GM23338 (cell line): ENCODE results near the gene MYO18A. TPM values are rescaled to one million over a fixed set of nuclear protein-coding genes. Genes with fewer than 3 reads are reported as not detected.

Experiments used
- ATAC-seq: fragments of 200-7000 bp; cut with Tn5 transposase; 3 replicates; pipeline ENCODE4 v1.9.1; 2020
- DNase-seq: peaks from one replicate; pipeline ENCODE4 v3.0.0-alpha.2; 2015; ENCODE audit warnings: low spot score
- H2AFZ ChIP-seq: fragments of 200-600 bp; sonication (generic); 2 replicates; pipeline ENCODE4 v1.8.0; 2016; ENCODE audit warnings: antibody characterized with exemption, mild to moderate bottlenecking, moderate library complexity
- H3F3A ChIP-seq: fragments of 200-600 bp; sonication (generic); replicated peaks from 2 replicates; pipeline ENCODE4 v1.8.0; 2017; ENCODE audit warnings: antibody characterized with exemption, mixed run types, low read depth
- H3K27ac ChIP-seq: fragments of 200-600 bp; sonication (generic); 2 replicates; pipeline ENCODE4 v1.6.1; 2016; ENCODE audit warnings: low read depth
- H3K27me3 ChIP-seq: fragments of 200-600 bp; sonication (generic); 2 replicates; pipeline ENCODE4 v1.8.0; 2016; ENCODE audit warnings: mild to moderate bottlenecking, mixed run types, moderate library complexity; ENCODE audit not compliant: insufficient read depth
- H3K36me3 ChIP-seq: fragments of 200-600 bp; sonication (generic); 2 replicates; pipeline ENCODE4 v1.8.0; 2016; ENCODE audit warnings: mild to moderate bottlenecking; ENCODE audit not compliant: insufficient read depth
- H3K4me1 ChIP-seq: fragments of 200-600 bp; sonication (generic); 2 replicates; pipeline ENCODE4 v1.8.0; 2016; ENCODE audit warnings: mild to moderate bottlenecking, moderate library complexity; ENCODE audit not compliant: insufficient read depth
- H3K4me2 ChIP-seq: fragments of 200-600 bp; sonication (generic); 2 replicates; pipeline ENCODE4 v1.7.1; 2017; ENCODE audit warnings: mixed run types
- H3K4me3 ChIP-seq: fragments of 200-600 bp; sonication (generic); 2 replicates; pipeline ENCODE4 v1.6.1; 2016; ENCODE audit warnings: mixed run types
- H3K79me2 ChIP-seq: fragments of 200-600 bp; sonication (generic); replicated peaks from 2 replicates; pipeline ENCODE4 v1.8.0; 2017; ENCODE audit warnings: mild to moderate bottlenecking; ENCODE audit not compliant: insufficient read depth
- H3K9me2 ChIP-seq: fragments of 200-600 bp; sonication (generic); 2 replicates; pipeline ENCODE4 v1.8.0; 2017; ENCODE audit not compliant: insufficient read depth
- H4K20me1 ChIP-seq: fragments of 200-600 bp; sonication (generic); replicated peaks from 2 replicates; pipeline ENCODE4 v1.8.0; 2017; ENCODE audit warnings: mild to moderate bottlenecking; ENCODE audit not compliant: insufficient read depth
- H3K27ac Mint-ChIP-seq: 2 replicates; pipeline ENCODE4 v1.8.0; 2020; ENCODE audit warnings: inconsistent platforms, mild to moderate bottlenecking, moderate library complexity, mixed read lengths
- H3K27me3 Mint-ChIP-seq: 3 replicates; pipeline ENCODE4 v1.8.0; 2022; ENCODE audit warnings: low read depth, mild to moderate bottlenecking, moderate library complexity, mixed read lengths, inconsistent platforms; ENCODE audit not compliant: insufficient read depth, poor library complexity
- H3K36me3 Mint-ChIP-seq: 3 replicates; pipeline ENCODE4 v1.8.0; 2021; ENCODE audit warnings: low read depth, mild to moderate bottlenecking, inconsistent platforms, moderate library complexity, mixed read lengths
- H3K4me1 Mint-ChIP-seq: 3 replicates; pipeline ENCODE4 v1.8.0; 2020; ENCODE audit warnings: mild to moderate bottlenecking, inconsistent platforms, mixed read lengths
- H3K4me3 Mint-ChIP-seq: 3 replicates; pipeline ENCODE4 v1.8.0; 2021; ENCODE audit warnings: moderate library complexity, mild to moderate bottlenecking, inconsistent platforms, mixed read lengths
- H3K9me3 Mint-ChIP-seq: 3 replicates; pipeline ENCODE4 v1.8.0; 2020; ENCODE audit warnings: moderate library complexity, mild to moderate bottlenecking, inconsistent platforms, mixed read lengths
- CREB1 ChIP-seq: fragments of 250-450 bp; sonication (Bioruptor Pico); IDR thresholded peaks from 2 replicates; pipeline ENCODE4 v1.5.0; 2020; ENCODE audit warnings: low read depth, mild to moderate bottlenecking, moderate library complexity
- JUNB ChIP-seq: IDR thresholded peaks from one replicate; pipeline ENCODE4 v1.6.1; 2016; ENCODE audit warnings: antibody characterized with exemption; ENCODE audit not compliant: unreplicated experiment
- NANOG ChIP-seq: IDR thresholded peaks from 2 replicates; pipeline ENCODE4 v1.6.1; 2016; ENCODE audit warnings: antibody characterized with exemption, borderline replicate concordance
- ZNF331 ChIP-seq: fragments of 250-450 bp; sonication (Bioruptor Pico); IDR thresholded peaks from 2 replicates; pipeline ENCODE4 v1.5.0; 2020; ENCODE audit warnings: low read depth, mild to moderate bottlenecking, moderate library complexity
- ZNF462 ChIP-seq: fragments of 250-450 bp; sonication (Bioruptor Pico); IDR thresholded peaks from 2 replicates; pipeline ENCODE4 v1.5.0; 2020; ENCODE audit warnings: mild to moderate bottlenecking, moderate library complexity
- polyA plus RNA-seq: library from polyadenylated mRNA; unstranded; fragments of >200 nt; fragmentation: Nextera tagmentation; extraction: Ambion mirVana; gene quantifications from 2 replicates; pipeline ENCODE4 v1.2.1, GENCODE V29; 2016
- total RNA-seq: library from RNA; depleted of rRNA; stranded (reverse); fragments of >200 nt; shearing (Covaris generic); gene quantifications from 2 replicates; pipeline ENCODE4 v1.2.3, GENCODE V29; 2014
- TF ChIP-seq, protein P1 (sequence below), 2 experiments: fragments of 200-600 bp in 1 of 2; sonication (generic) in 1 of 2; conservative IDR thresholded peaks; 2 replicates each; pipeline versions ENCODE4 v1.5.1 to v1.6.1; 2016 to 2017; ENCODE audit warnings: antibody characterized with exemption in 2 of 2, low read depth in 2 of 2, mild to moderate bottlenecking in 2 of 2, moderate library complexity in 1 of 2

Gene MYO18A
- total and polyA plus RNA-seq, 2 experiments from 2014 or later: 18.3 to 37.5 TPM

GRCh38 chr17:29051194-29051593 lies 129.0 kb downstream of the MYO18A start (continued):
- TF ChIP-seq ZNF462 (CRISPR knock-in tag): no peak
- TF ChIP-seq CREB1 (CRISPR knock-in tag): no peak
- no peak for TF ChIP-seq NANOG
- no peak for TF ChIP-seq ZNF331 (CRISPR knock-in tag)

DNA sequence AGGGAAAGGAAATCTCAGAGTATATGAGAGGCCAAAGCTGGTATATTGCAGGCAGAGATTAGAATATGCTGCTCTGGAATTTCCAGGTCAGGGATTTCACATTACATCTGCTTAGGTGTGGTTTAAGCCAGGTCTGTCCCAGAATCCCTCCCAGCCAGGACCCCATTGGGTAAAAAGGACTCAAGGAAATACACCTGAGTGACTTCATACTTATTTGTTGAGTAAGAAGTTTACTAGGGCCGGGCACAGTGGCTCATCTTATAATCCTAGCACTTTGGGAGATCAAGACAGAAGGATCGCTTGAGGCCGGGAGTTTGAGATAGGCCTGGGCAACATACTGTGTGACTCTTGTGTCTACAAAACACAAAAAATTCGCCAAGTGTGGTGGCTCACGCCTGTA lies 130.0 kb downstream of the MYO18A start:
- peaks cover 37% of the 10 kb centered on the region for H3K4me1 Mint-ChIP-seq
- H3K4me1 ChIP-seq: peaks cover 28% of the 10 kb centered on the region
- H3K9me2 ChIP-seq: 0 out of 2 replicates have a peak, but pooled peaks cover 5% of the 10 kb centered on the region
- H3K79me2 ChIP-seq: no peaks in the 10 kb centered on the region
- H3K4me2 ChIP-seq: no peak overlapping the region
- H3K36me3 ChIP-seq: no peaks in the 10 kb centered on the region
- DNase-seq (no peak), ATAC-seq (no peak)
- H3K4me3 ChIP-seq: no peak overlapping the region
- peaks cover 15% of the 10 kb centered on the region for H3K27me3 Mint-ChIP-seq
- no peaks in the 10 kb centered on the region for H3K27me3 ChIP-seq
- TF ChIP-seq CREB1 (CRISPR knock-in tag): no peak
- TF ChIP-seq, protein P1, sequence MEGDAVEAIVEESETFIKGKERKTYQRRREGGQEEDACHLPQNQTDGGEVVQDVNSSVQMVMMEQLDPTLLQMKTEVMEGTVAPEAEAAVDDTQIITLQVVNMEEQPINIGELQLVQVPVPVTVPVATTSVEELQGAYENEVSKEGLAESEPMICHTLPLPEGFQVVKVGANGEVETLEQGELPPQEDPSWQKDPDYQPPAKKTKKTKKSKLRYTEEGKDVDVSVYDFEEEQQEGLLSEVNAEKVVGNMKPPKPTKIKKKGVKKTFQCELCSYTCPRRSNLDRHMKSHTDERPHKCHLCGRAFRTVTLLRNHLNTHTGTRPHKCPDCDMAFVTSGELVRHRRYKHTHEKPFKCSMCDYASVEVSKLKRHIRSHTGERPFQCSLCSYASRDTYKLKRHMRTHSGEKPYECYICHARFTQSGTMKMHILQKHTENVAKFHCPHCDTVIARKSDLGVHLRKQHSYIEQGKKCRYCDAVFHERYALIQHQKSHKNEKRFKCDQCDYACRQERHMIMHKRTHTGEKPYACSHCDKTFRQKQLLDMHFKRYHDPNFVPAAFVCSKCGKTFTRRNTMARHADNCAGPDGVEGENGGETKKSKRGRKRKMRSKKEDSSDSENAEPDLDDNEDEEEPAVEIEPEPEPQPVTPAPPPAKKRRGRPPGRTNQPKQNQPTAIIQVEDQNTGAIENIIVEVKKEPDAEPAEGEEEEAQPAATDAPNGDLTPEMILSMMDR (conservative IDR thresholded peaks at IDR 0.05; ENCODE audit: low read depth in 2 of 2): no peak
- TF ChIP-seq ZNF462 (CRISPR knock-in tag): no peak
- no peak for TF ChIP-seq JUNB
- no peak overlapping the region for H2AFZ ChIP-seq
- H3K27ac Mint-ChIP-seq: no peak overlapping the region
- H3K4me3 Mint-ChIP-seq: no peak overlapping the region
- peaks cover 5% of the 10 kb centered on the region; the same call in 1 of the 2 replicates for H3F3A ChIP-seq
- H4K20me1 ChIP-seq: no peaks in the 10 kb centered on the region
- H3K9me3 Mint-ChIP-seq: no peaks in the 10 kb centered on the region
- peaks cover 24% of the 10 kb centered on the region for H3K36me3 Mint-ChIP-seq
- no peak overlapping the region for H3K27ac ChIP-seq
